Measurements from ENCODE around the gene ACVR1B.
A peak's percentile ranks its signal among the peaks of the same experiment; 100 is the strongest.

The ACVR1B gene

GRCh38 chr12:51914034-51914923 is 37.2 kb upstream of the ACVR1B start:
- H3K4me1 ChIP-seq (ENCODE audit: control insufficient read depth, insufficient read depth, low read depth, low read length) = peaks cover 3% of the 10 kb centered on the region
- H3K18ac ChIP-seq (ENCODE audit: low read depth in 1 of 2, low read length in 2 of 2) = peak overlapping the region in 1 of 2 experiments; percentile 79
- H3K4me2 ChIP-seq (ENCODE audit: low read length, poor library complexity, severe bottlenecking) = no peak overlapping the region
- peaks cover 0 to 62% of the 10 kb centered on the region in 2 experiments for H3K36me3 ChIP-seq (ENCODE audit: control insufficient read depth in 1 of 2, insufficient read depth in 2 of 2, low read depth in 1 of 2, low read length in 2 of 2)
- H3K4ac ChIP-seq (ENCODE audit: low read depth in 1 of 2, low read length in 2 of 2) = peak overlapping the region in 1 of 2 experiments; percentile 28
- H2AK5ac ChIP-seq (ENCODE audit: low read length, severe bottlenecking) = no peak overlapping the region
- peak overlapping the region in 1 of 2 experiments; percentile 74 for H3K14ac ChIP-seq (ENCODE audit: low read length in 2 of 2)
- H3K27me3 ChIP-seq (ENCODE audit: control insufficient read depth in 1 of 2, insufficient read depth in 1 of 2, low read length in 2 of 2) = peaks cover 0 to 4% of the 10 kb centered on the region in 2 experiments
- peak overlapping the region; percentile 5 for H3K9ac ChIP-seq (ENCODE audit: low read length)
- H2AFZ ChIP-seq (ENCODE audit: low read depth, low read length) = no peak overlapping the region
- no peaks in the 10 kb centered on the region for H3K9me3 ChIP-seq (ENCODE audit: control insufficient read depth, low read length)
- peak overlapping the region in 1 of 2 experiments; percentile 43 for H2BK12ac ChIP-seq (ENCODE audit: low read length in 2 of 2)
- no peak overlapping the region for H2BK15ac ChIP-seq (ENCODE audit: low read depth, poor library complexity, severe bottlenecking)
- H4K91ac ChIP-seq (ENCODE audit: low read length) = no peak overlapping the region
- H4K8ac ChIP-seq (ENCODE audit: low read length) = no peak overlapping the region
- no peak overlapping the region for H2BK5ac ChIP-seq (ENCODE audit: low read depth, low read length, poor library complexity, severe bottlenecking)
- no peak overlapping the region for H2BK120ac ChIP-seq (ENCODE audit: low read depth, low read length)
- no peak overlapping the region for H3K4me3 ChIP-seq (ENCODE audit: insufficient read depth in 1 of 2, low read depth in 1 of 2, low read length in 2 of 2)
- 95% methylated on average over 17 of the region's 17 CpGs for WGBS
- H3K23ac ChIP-seq (ENCODE audit: low read length in 2 of 2) = peak overlapping the region in 1 of 2 experiments; percentile 62
- H3K27ac ChIP-seq (ENCODE audit: low read length, poor library complexity, severe bottlenecking) = no peak overlapping the region
- H3K79me1 ChIP-seq (replicated peaks; ENCODE audit: low read length, poor library complexity, severe bottlenecking) = no peaks in the 10 kb centered on the region
- no peak for DNase-seq

DNA sequence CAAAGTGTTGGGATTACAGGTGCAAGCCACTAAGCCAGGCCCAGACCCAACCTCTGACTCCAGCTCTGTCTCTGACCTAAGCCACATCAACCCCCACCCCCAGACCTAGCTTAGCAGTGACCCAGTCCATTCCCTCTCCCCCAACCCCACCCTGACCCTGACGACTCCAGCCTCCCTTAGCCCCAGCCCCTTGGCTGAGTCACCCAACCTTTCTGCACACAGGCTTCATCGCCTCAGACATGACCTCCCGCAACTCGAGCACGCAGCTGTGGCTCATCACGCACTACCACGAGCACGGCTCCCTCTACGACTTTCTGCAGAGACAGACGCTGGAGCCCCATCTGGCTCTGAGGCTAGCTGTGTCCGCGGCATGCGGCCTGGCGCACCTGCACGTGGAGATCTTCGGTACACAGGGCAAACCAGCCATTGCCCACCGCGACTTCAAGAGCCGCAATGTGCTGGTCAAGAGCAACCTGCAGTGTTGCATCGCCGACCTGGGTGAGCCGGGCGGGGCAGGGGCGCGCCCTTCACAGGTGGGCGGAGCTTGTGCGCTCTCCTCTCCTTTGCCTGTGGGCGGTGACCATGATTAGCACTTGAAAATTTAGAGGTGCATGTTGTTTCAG is 36.4 kb upstream of the ACVR1B start:
- H3K4me1 ChIP-seq (ENCODE audit: control insufficient read depth, insufficient read depth, low read depth, low read length) = peaks cover 3% of the 10 kb centered on the region
- no peak overlapping the region for H3K27ac ChIP-seq (ENCODE audit: low read length, poor library complexity, severe bottlenecking)
- H2BK12ac ChIP-seq (ENCODE audit: low read length in 2 of 2) = peak overlapping the region in 1 of 2 experiments; percentile 37
- H3K36me3 ChIP-seq (ENCODE audit: control insufficient read depth in 1 of 2, insufficient read depth in 2 of 2, low read depth in 1 of 2, low read length in 2 of 2) = peaks cover 0 to 69% of the 10 kb centered on the region in 2 experiments
- no peak overlapping the region for H3K23ac ChIP-seq (ENCODE audit: low read length in 2 of 2)
- H4K91ac ChIP-seq (ENCODE audit: low read length) = no peak overlapping the region
- no peaks in the 10 kb centered on the region for H3K9me3 ChIP-seq (ENCODE audit: control insufficient read depth, low read length)
- no peak overlapping the region for H2BK120ac ChIP-seq (ENCODE audit: low read depth, low read length)
- H3K4ac ChIP-seq (ENCODE audit: low read depth in 1 of 2, low read length in 2 of 2) = no peak overlapping the region
- H3K79me1 ChIP-seq (replicated peaks; ENCODE audit: low read length, poor library complexity, severe bottlenecking) = no peaks in the 10 kb centered on the region
- H3K27me3 ChIP-seq (ENCODE audit: control insufficient read depth in 1 of 2, insufficient read depth in 1 of 2, low read length in 2 of 2) = peaks cover 0 to under 1% of the 10 kb centered on the region in 2 experiments
- WGBS = 79% methylated on average over 25 of the region's 28 CpGs
- no peak overlapping the region for H2BK15ac ChIP-seq (ENCODE audit: low read depth, poor library complexity, severe bottlenecking)
- no peak overlapping the region for H3K4me3 ChIP-seq (ENCODE audit: insufficient read depth in 1 of 2, low read depth in 1 of 2, low read length in 2 of 2)
- H3K18ac ChIP-seq (ENCODE audit: low read depth in 1 of 2, low read length in 2 of 2) = peak overlapping the region in 1 of 2 experiments; percentile 37
- H4K8ac ChIP-seq (ENCODE audit: low read length) = no peak overlapping the region
- H3K14ac ChIP-seq (ENCODE audit: low read length in 2 of 2) = no peak overlapping the region
- H3K9ac ChIP-seq (ENCODE audit: low read length) = no peak overlapping the region
- no peak overlapping the region for H2AFZ ChIP-seq (ENCODE audit: low read depth, low read length)
- no peak overlapping the region for H3K4me2 ChIP-seq (ENCODE audit: low read length, poor library complexity, severe bottlenecking)
- no peak for DNase-seq
- no peak overlapping the region for H2BK5ac ChIP-seq (ENCODE audit: low read depth, low read length, poor library complexity, severe bottlenecking)
- no peak overlapping the region for H2AK5ac ChIP-seq (ENCODE audit: low read length, severe bottlenecking)

GRCh38 chr12:51915951-51916350 is 35.5 kb upstream of the ACVR1B start:
- WGBS = 98% methylated on average over 11 of the region's 11 CpGs
- Histone ChIP-seq H3K9me3 (ENCODE audit: control insufficient read depth, low read length) (no peaks in the 10 kb centered on the region), H2BK12ac (ENCODE audit: low read length in 2 of 2) (no peak overlapping the region), H2BK5ac (ENCODE audit: low read depth, low read length, poor library complexity, severe bottlenecking) (no peak overlapping the region), H3K4me2 (ENCODE audit: low read length, poor library complexity, severe bottlenecking) (no peak overlapping the region), H2BK120ac (ENCODE audit: low read depth, low read length) (no peak overlapping the region), H3K14ac (ENCODE audit: low read length in 2 of 2) (no peak overlapping the region), H3K36me3 (ENCODE audit: control insufficient read depth in 1 of 2, insufficient read depth in 2 of 2, low read depth in 1 of 2, low read length in 2 of 2) (peaks cover 0 to 75% of the 10 kb centered on the region in 2 experiments), H4K91ac (ENCODE audit: low read length) (no peak overlapping the region), H3K79me1 (replicated peaks; ENCODE audit: low read length, poor library complexity, severe bottlenecking) (no peaks in the 10 kb centered on the region), H2BK15ac (ENCODE audit: low read depth, poor library complexity, severe bottlenecking) (no peak overlapping the region), H3K27me3 (ENCODE audit: control insufficient read depth in 1 of 2, insufficient read depth in 1 of 2, low read length in 2 of 2) (no peaks in the 10 kb centered on the region), H2AFZ (ENCODE audit: low read depth, low read length) (no peak overlapping the region), H3K4me1 (ENCODE audit: control insufficient read depth, insufficient read depth, low read depth, low read length) (peaks cover 3% of the 10 kb centered on the region), H3K4me3 (ENCODE audit: insufficient read depth in 1 of 2, low read depth in 1 of 2, low read length in 2 of 2) (no peak overlapping the region), H3K27ac (ENCODE audit: low read length, poor library complexity, severe bottlenecking) (no peak overlapping the region), H3K9ac (ENCODE audit: low read length) (no peak overlapping the region), H3K23ac (ENCODE audit: low read length in 2 of 2) (no peak overlapping the region), H2AK5ac (ENCODE audit: low read length, severe bottlenecking) (no peak overlapping the region), H3K4ac (ENCODE audit: low read depth in 1 of 2, low read length in 2 of 2) (no peak overlapping the region), H3K18ac (ENCODE audit: low read depth in 1 of 2, low read length in 2 of 2) (no peak overlapping the region), H4K8ac (ENCODE audit: low read length) (no peak overlapping the region)
- no peak for DNase-seq

DNA sequence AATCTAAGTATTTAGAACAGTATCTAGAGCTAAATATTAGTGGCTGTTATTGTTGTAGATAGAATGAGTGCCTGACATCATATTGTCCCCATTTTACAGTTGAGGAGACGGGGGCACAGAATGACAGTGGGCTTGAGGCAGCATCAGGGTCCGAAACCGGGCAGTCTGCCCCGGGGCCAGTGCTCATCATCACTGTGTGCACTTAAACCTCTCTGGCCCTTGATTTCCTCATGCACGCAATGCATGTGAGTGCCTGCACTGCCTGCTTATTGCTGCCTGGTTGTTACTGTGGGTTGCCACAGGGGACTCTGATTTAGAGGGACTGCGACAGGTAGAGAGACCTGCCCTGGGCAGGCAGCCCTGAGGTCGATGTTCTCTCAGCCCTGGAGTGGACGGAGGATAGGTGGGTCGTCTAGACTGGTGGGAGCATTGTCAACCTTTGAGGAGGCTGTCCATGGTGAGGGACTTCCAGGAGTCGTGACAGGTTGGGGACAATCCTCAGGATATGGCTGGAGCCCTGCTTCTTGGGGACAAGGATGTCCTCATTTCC is 34.4 kb upstream of the ACVR1B start:
- Histone ChIP-seq H2AK5ac (ENCODE audit: low read length, severe bottlenecking) (no peak overlapping the region), H3K4me2 (ENCODE audit: low read length, poor library complexity, severe bottlenecking) (no peak overlapping the region), H3K79me1 (replicated peaks; ENCODE audit: low read length, poor library complexity, severe bottlenecking) (no peaks in the 10 kb centered on the region), H3K9ac (ENCODE audit: low read length) (peak overlapping the region; percentile 24), H3K27me3 (ENCODE audit: control insufficient read depth in 1 of 2, insufficient read depth in 1 of 2, low read length in 2 of 2) (no peaks in the 10 kb centered on the region), H3K36me3 (ENCODE audit: control insufficient read depth in 1 of 2, insufficient read depth in 2 of 2, low read depth in 1 of 2, low read length in 2 of 2) (peaks cover 0 to 82% of the 10 kb centered on the region in 2 experiments), H3K23ac (ENCODE audit: low read length in 2 of 2) (no peak overlapping the region), H2AFZ (ENCODE audit: low read depth, low read length) (no peak overlapping the region), H3K27ac (ENCODE audit: low read length, poor library complexity, severe bottlenecking) (no peak overlapping the region), H3K9me3 (ENCODE audit: control insufficient read depth, low read length) (no peaks in the 10 kb centered on the region), H4K91ac (ENCODE audit: low read length) (no peak overlapping the region), H2BK12ac (ENCODE audit: low read length in 2 of 2) (no peak overlapping the region), H3K4ac (ENCODE audit: low read depth in 1 of 2, low read length in 2 of 2) (no peak overlapping the region), H3K4me3 (ENCODE audit: insufficient read depth in 1 of 2, low read depth in 1 of 2, low read length in 2 of 2) (no peak overlapping the region), H2BK120ac (ENCODE audit: low read depth, low read length) (no peak overlapping the region), H3K14ac (ENCODE audit: low read length in 2 of 2) (no peak overlapping the region), H3K4me1 (ENCODE audit: control insufficient read depth, insufficient read depth, low read depth, low read length) (peaks cover 3% of the 10 kb centered on the region), H3K18ac (ENCODE audit: low read depth in 1 of 2, low read length in 2 of 2) (no peak overlapping the region), H2BK15ac (ENCODE audit: low read depth, poor library complexity, severe bottlenecking) (no peak overlapping the region), H2BK5ac (ENCODE audit: low read depth, low read length, poor library complexity, severe bottlenecking) (no peak overlapping the region), H4K8ac (ENCODE audit: low read length) (no peak overlapping the region)
- no peak for DNase-seq
- 96% methylated on average over 10 of the region's 10 CpGs for WGBS

All from mesenchymal stem cell (in vitro differentiated cells and primary cell).